Stimulated activated naive CD8-positive, alpha-beta T cell treated with anti-CD3 and anti-CD28 coated beads, Interleukin-15, Interleukin-2, amounts not matched to agents 100 ng/mL and 50 ng/mL, for 24 hours (primary cell): ENCODE results near the gene MOCS1.

ENCODE experiments used
- H3K27ac Mint-ChIP-seq: one replicate; pipeline ENCODE4 v1.8.0; 2021; ENCODE audit warnings: mild to moderate bottlenecking, mixed read lengths
- H3K27me3 Mint-ChIP-seq: one replicate; pipeline ENCODE4 v1.8.0; 2021; ENCODE audit warnings: mixed read lengths
- H3K36me3 Mint-ChIP-seq: one replicate; pipeline ENCODE4 v1.8.0; 2021; ENCODE audit warnings: low read depth, mixed read lengths
- H3K4me1 Mint-ChIP-seq: one replicate; pipeline ENCODE4 v1.8.0; 2021; ENCODE audit warnings: low read depth, mixed read lengths
- H3K4me3 Mint-ChIP-seq: one replicate; pipeline ENCODE4 v1.8.0; 2021; ENCODE audit warnings: mild to moderate bottlenecking, mixed read lengths
- H3K9me3 Mint-ChIP-seq: one replicate; pipeline ENCODE4 v1.8.0; 2021; ENCODE audit warnings: mixed read lengths

Gene MOCS1

DNA sequence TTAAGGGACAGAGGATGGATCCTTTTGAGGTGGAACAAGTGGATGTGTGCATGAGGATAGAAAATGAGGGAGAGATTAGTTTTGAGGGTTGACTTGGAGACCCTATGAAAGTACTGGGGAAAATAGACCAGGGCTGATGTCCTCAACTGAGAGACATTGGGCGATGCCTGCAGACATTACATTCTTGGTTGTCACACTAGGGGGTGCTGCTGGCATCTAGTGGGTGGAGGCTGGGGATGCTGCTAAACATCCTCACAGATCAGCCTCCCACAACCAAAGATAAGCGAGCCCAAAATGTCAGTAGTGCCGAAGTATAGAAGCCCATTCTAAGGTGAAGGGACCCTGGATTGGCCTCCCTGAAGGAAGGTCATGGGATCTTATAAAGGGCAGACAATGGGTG, 63.3 kb downstream of the MOCS1 start:
- H3K4me3 Mint-ChIP-seq: no peak overlapping the region
- H3K27ac Mint-ChIP-seq: no peak overlapping the region
- no peaks in the 10 kb centered on the region for H3K27me3 Mint-ChIP-seq
- H3K4me1 Mint-ChIP-seq: no peaks in the 10 kb centered on the region
- H3K9me3 Mint-ChIP-seq: no peaks in the 10 kb centered on the region
- H3K36me3 Mint-ChIP-seq: no peaks in the 10 kb centered on the region

DNA sequence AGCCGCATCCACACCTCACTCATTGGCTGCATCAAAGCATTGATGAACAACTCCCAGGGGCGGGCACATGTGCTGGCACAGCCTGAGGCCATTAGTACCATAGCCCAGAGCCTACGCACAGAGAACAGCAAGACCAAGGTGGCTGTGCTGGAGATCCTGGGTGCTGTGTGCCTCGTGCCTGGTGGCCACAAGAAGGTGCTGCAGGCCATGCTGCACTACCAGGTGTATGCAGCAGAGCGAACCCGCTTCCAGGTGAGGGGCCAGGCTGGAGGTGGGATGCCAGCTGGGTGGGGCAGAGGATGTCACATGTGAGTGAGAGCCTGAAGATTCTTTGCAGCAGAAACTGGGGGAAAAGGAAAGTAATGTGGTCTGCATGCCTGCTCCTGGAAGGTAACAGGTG, 66.7 kb downstream of the MOCS1 start:
- Mint-ChIP-seq H3K9me3 (no peaks in the 10 kb centered on the region), H3K36me3 (no peaks in the 10 kb centered on the region), H3K4me1 (no peaks in the 10 kb centered on the region)

DNA sequence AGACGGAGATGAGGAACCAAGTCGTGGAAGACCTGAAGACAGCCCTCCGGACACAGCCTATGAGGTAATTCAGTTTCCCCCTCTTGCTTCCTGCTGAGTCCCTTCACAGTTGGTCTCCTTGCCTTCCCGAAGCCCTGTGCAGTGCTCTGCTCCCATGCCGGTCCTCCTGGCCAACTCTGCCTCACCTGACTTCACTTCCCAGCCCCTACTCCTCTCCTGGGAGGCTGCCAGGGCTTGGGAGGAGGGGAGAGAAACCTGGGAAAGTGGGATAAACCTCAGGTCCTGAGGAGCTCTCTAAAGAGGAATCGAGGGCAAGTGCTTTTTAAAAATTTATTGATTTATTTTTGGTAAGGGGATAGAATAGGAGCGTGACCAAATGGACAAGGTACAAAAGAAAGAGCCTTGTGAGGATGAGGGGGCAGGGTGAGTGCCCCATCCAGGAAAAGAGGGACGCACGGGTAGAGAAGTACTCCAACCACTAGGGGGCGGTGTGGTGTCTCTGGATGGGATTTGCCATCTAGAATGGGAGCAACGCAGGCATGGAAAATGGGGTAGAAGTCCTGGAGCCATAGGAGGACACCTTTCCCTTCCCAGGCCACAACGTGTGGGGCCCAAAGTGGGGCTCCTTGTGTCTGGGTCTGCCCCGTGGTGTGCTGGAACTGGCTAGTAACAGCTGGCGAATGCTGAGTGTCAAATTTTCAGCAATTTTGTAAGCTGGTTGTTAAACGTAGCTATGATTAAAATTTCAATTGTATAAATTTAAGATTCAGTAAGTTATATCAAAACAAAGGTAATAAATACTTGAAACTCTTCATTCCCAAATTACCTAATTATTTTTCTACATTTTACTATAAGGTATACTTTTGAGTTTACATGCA, 69.0 kb downstream of the MOCS1 start:
- Mint-ChIP-seq H3K36me3 (no peaks in the 10 kb centered on the region), H3K27me3 (peaks cover 4% of the 10 kb centered on the region), H3K4me3 (no peak overlapping the region), H3K27ac (no peak overlapping the region), H3K4me1 (no peaks in the 10 kb centered on the region), H3K9me3 (no peaks in the 10 kb centered on the region)

More for the DNA sequence above, 66.7 kb downstream of the MOCS1 start:
- no peaks in the 10 kb centered on the region for H3K27me3 Mint-ChIP-seq
- H3K27ac Mint-ChIP-seq: no peak overlapping the region
- no peak overlapping the region for H3K4me3 Mint-ChIP-seq

DNA sequence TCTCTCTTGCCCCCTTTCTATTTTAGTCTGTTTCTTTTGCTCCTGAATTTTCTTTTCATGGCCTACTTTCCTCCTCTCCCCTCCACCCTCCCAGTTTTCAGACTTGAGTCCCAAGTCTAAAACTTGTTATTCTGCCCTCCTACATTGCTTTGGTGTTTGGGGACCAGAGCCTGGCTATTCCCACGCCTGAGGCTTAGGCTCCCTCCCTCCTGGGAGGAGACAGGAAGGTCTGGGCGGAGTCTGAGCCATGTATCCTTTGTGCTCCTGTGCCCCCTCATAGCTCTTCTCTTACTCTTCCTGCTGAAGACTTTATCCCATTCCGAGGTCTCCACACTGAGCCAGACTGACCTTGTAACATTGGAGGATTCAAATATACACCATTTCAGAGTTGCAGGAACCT, 72.6 kb downstream of the MOCS1 start:
- no peaks in the 10 kb centered on the region for H3K9me3 Mint-ChIP-seq
- no peaks in the 10 kb centered on the region for H3K36me3 Mint-ChIP-seq
- H3K27ac Mint-ChIP-seq: no peak overlapping the region
- peaks cover 4% of the 10 kb centered on the region for H3K27me3 Mint-ChIP-seq
- H3K4me1 Mint-ChIP-seq: no peaks in the 10 kb centered on the region
- H3K4me3 Mint-ChIP-seq: no peak overlapping the region

DNA sequence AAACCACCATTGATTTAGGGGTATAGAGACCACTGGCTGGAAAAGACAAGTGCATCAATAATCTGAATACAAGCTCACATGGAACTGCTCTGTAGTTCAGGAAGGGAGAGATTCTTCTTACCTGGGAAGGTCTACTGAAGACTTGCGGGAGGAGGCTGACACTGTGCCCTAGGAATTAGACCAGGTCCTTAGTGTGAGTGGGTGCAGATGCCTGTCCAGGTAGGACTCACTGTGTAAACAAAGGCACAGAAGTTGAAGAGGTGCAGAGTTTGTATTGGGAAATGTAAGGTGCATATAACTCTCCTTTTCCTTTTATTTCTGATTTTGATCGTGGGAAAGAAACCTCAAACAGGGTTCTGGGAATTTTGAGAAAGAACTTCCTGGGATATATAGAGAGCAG, 75.2 kb downstream of the MOCS1 start:
- H3K4me3 Mint-ChIP-seq: no peak overlapping the region
- H3K4me1 Mint-ChIP-seq: no peaks in the 10 kb centered on the region
- H3K9me3 Mint-ChIP-seq: no peaks in the 10 kb centered on the region
- H3K36me3 Mint-ChIP-seq: no peaks in the 10 kb centered on the region
- peaks cover 8% of the 10 kb centered on the region for H3K27me3 Mint-ChIP-seq
- no peak overlapping the region for H3K27ac Mint-ChIP-seq

DNA sequence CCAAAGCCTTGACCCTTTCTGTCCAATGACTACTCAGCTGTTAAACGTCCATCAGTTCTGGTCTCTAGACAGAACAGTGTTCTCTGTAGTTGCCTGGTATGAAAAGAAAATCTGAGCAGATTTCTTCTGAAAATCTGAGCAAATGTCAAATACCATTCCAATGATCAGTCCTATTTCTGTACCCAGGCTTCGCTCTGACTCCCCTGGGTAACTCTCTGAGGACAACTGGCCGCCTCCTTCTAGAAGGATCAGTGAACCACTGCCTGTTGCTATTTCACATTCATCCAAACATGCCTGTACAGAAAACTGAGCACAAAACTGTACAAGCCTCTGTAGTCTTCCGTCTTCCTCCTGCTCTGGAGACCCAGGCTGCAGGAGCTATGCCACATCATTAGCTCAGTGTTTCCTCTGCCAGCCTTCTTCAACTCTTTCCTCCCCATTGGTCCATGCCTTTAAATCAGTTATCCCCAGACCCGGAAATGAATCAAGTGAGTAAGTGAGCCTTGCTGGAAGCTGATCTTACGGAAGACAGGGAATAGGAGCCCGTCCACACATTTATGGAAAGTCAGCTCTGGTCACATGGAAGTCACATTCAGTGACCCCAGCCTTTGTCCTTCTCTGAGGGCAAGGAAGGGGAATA, 78.8 kb downstream of the MOCS1 start:
- Mint-ChIP-seq H3K27ac (no peak overlapping the region), H3K27me3 (peaks cover 4% of the 10 kb centered on the region), H3K4me3 (no peak overlapping the region), H3K9me3 (no peaks in the 10 kb centered on the region), H3K36me3 (no peaks in the 10 kb centered on the region), H3K4me1 (no peaks in the 10 kb centered on the region)
